WTC11 (cell line): ENCODE measurements around the gene SAFB2. TPM values are rescaled to one million over a fixed set of nuclear protein-coding genes. Genes with fewer than 3 reads are reported as not detected.

Experiments used
- ATAC-seq: fragments of 200-7000 bp; cut with Tn5 transposase; 2 replicates; pipeline ENCODE4 v1.10.0; 2021; ENCODE audit warnings: mild to moderate bottlenecking, moderate library complexity
- CTCF ChIA-PET: fragments of 300-600 bp; sonication (Branson Sonifier 250); formaldehyde crosslinking; loops from one replicate; lab custom pipeline; 2021; ENCODE audit warnings: antibody characterized with exemption; lab: Charles Lee
- POLR2A ChIA-PET: fragments of 350-600 bp; sonication (Branson Sonifier 250); formaldehyde crosslinking; loops from one replicate; lab custom pipeline; 2021; ENCODE audit warnings: antibody characterized with exemption; lab: Charles Lee
- DNase-seq: peaks from one replicate; pipeline ENCODE4 v3.0.0; 2021; ENCODE audit warnings: low spot score
- H3K27ac Mint-ChIP-seq: 2 replicates; pipeline ENCODE4 v1.8.0; 2021; ENCODE audit warnings: mixed read lengths
- H3K27me3 Mint-ChIP-seq: 2 replicates; pipeline ENCODE4 v1.8.0; 2021; ENCODE audit warnings: low read depth, mild to moderate bottlenecking, moderate library complexity, mixed read lengths
- H3K36me3 Mint-ChIP-seq: 2 replicates; pipeline ENCODE4 v1.8.0; 2021; ENCODE audit warnings: mixed read lengths
- H3K4me1 Mint-ChIP-seq: 2 replicates; pipeline ENCODE4 v1.8.0; 2022; ENCODE audit warnings: mixed read lengths
- H3K4me3 Mint-ChIP-seq: 2 replicates; pipeline ENCODE4 v1.8.0; 2021; ENCODE audit warnings: mild to moderate bottlenecking, moderate library complexity, mixed read lengths
- H3K9me3 Mint-ChIP-seq: 2 replicates; pipeline ENCODE4 v1.8.0; 2021; ENCODE audit warnings: mixed read lengths
- AFF4 ChIP-seq: sonication (generic); formaldehyde crosslinking; IDR thresholded peaks from 2 replicates; pipeline ENCODE4 v1.8.1; 2023; ENCODE audit warnings: mild to moderate bottlenecking, missing genetic modification reagents, borderline replicate concordance
- AR ChIP-seq: fragments of 250-450 bp; sonication (Bioruptor Pico); IDR thresholded peaks from 2 replicates; pipeline ENCODE4 v1.9.0; 2021; ENCODE audit warnings: mild to moderate bottlenecking
- ARID4B ChIP-seq: sonication (generic); formaldehyde crosslinking; IDR thresholded peaks from 2 replicates; pipeline ENCODE4 v1.8.0; 2023; ENCODE audit warnings: missing genetic modification reagents, mild to moderate bottlenecking, borderline replicate concordance
- CTCF ChIP-seq: fragments of 200-600 bp; IDR thresholded peaks from 2 replicates; pipeline ENCODE4 v1.8.0; 2022; ENCODE audit warnings: antibody characterized with exemption
- E2F4 ChIP-seq: sonication (generic); formaldehyde crosslinking; IDR thresholded peaks from 2 replicates; pipeline ENCODE4 v1.8.1; 2022; ENCODE audit warnings: low read depth, mild to moderate bottlenecking, moderate library complexity, missing genetic modification reagents, borderline replicate concordance
- ESRRA ChIP-seq: sonication (generic); formaldehyde crosslinking; IDR thresholded peaks from 2 replicates; pipeline ENCODE4 v1.8.1; 2022; ENCODE audit warnings: mild to moderate bottlenecking, missing genetic modification reagents, borderline replicate concordance
- GTF2I ChIP-seq: fragments of 250-450 bp; sonication (Bioruptor Pico); conservative IDR thresholded peaks from 2 replicates; pipeline ENCODE4 v1.4.0; 2021; ENCODE audit warnings: mild to moderate bottlenecking
- HMGA2 ChIP-seq: fragments of 250-450 bp; sonication (Bioruptor Pico); IDR thresholded peaks from 2 replicates; pipeline ENCODE4 v1.4.0; 2021; ENCODE audit warnings: mild to moderate bottlenecking, moderate library complexity
- STAT6 ChIP-seq: sonication (generic); formaldehyde crosslinking; conservative IDR thresholded peaks from 2 replicates; pipeline ENCODE4 v1.8.1; 2023; ENCODE audit warnings: mild to moderate bottlenecking, low read depth, missing genetic modification reagents, moderate library complexity
- TEAD4 ChIP-seq: sonication (generic); formaldehyde crosslinking; IDR thresholded peaks from 2 replicates; pipeline ENCODE4 v1.8.0; 2022; ENCODE audit warnings: mild to moderate bottlenecking, missing genetic modification reagents
- total RNA-seq: library from RNA; stranded (reverse); gene quantifications from 3 replicates; pipeline ENCODE4 v1.2.3, GENCODE V29; 2021

Gene SAFB2
- total RNA-seq, 1 experiment from 2014 or later: 100 TPM

GRCh38 chr19:5561559-5561958, 61.0 kb downstream of the SAFB2 start:
- Mint-ChIP-seq H3K27ac (no peak overlapping the region), H3K36me3 (no peaks in the 10 kb centered on the region), H3K27me3 (peaks cover 2% of the 10 kb centered on the region), H3K4me1 (peaks cover 21% of the 10 kb centered on the region), H3K9me3 (peaks cover 11% of the 10 kb centered on the region), H3K4me3 (no peak overlapping the region)
- ATAC-seq: no peak
- TF ChIP-seq GTF2I (CRISPR knock-in tag): no peak
- TF ChIP-seq CTCF: peak; percentile 75
- POLR2A ChIA-PET: no interaction called here
- peak; percentile 46 for DNase-seq
- CTCF ChIA-PET: interaction anchor here (0.6 to 2.9 kb wide), 27 partner anchors 12 to 430 kb away, joined by 3 to 33 read pairs (median 4); partner anchors contain the start of genes SAFB and SAFB2

- Mint-ChIP-seq H3K27me3 (peaks cover 2% of the 10 kb centered on the region), H3K36me3 (no peaks in the 10 kb centered on the region), H3K9me3 (peaks cover 11% of the 10 kb centered on the region), H3K4me1 (peaks cover 21% of the 10 kb centered on the region), H3K27ac (no peak overlapping the region), H3K4me3 (no peak overlapping the region)
- ChIA-PET CTCF (interaction anchor here (1.0 to 2.9 kb wide), 7 partner anchors 13 to 56 kb away, joined by 3 to 33 read pairs (median 11); no protein-coding TSS in a partner anchor), POLR2A (no interaction called here)
- TF ChIP-seq TEAD4 (CRISPR knock-in tag): no peak
- no peak for TF ChIP-seq ESRRA (CRISPR knock-in tag)
- TF ChIP-seq GTF2I (CRISPR knock-in tag): no peak
- no peak for ATAC-seq
- DNase-seq: no peak
Observed at GRCh38 chr19:5560156-5560555, 62.4 kb downstream of the SAFB2 start.

GRCh38 chr19:5559804-5560133, 62.8 kb downstream of the SAFB2 start:
- no peak for TF ChIP-seq AFF4 (CRISPR knock-in tag)
- no peak for TF ChIP-seq HMGA2 (CRISPR knock-in tag)
- no peak for TF ChIP-seq E2F4 (CRISPR knock-in tag)
- no peak for TF ChIP-seq STAT6 (CRISPR knock-in tag)
- no peak for TF ChIP-seq ARID4B (CRISPR knock-in tag)
- TF ChIP-seq AR (CRISPR knock-in tag): no peak
- H3K36me3 Mint-ChIP-seq: no peaks in the 10 kb centered on the region
- no peak overlapping the region for H3K4me3 Mint-ChIP-seq
- ATAC-seq (no peak), DNase-seq (no peak)
- H3K27me3 Mint-ChIP-seq: peaks cover 2% of the 10 kb centered on the region
- H3K4me1 Mint-ChIP-seq: peaks cover 21% of the 10 kb centered on the region
- peaks cover 11% of the 10 kb centered on the region for H3K9me3 Mint-ChIP-seq
- POLR2A ChIA-PET: no interaction called here
- no peak overlapping the region for H3K27ac Mint-ChIP-seq
- CTCF ChIA-PET: interaction anchor here (0.6 to 2.9 kb wide), 5 partner anchors 8 to 45 kb away, joined by 3 to 33 read pairs (median 8); partner anchors contain the start of gene TINCR
